Stomach (tissue), 4 donors: ENCODE measurements around the gene SAMM50.

ENCODE experiments used
- POLR2AphosphoS5 ChIP-seq, 3 donors: sonication (generic); formaldehyde crosslinking; IDR thresholded peaks; one replicate each; pipeline ENCODE4 v1.6.1; 2016; ENCODE audit warnings: antibody characterized with exemption in 3 of 3
- TF ChIP-seq, protein P1 (sequence below), 7 experiments: fragments of 450-650 bp in 4 of 7; fragments of 200-600 bp in 3 of 7; sonication (generic) in 3 of 7; IDR thresholded peaks; one replicate each; pipeline ENCODE4 v1.5.1; 2016 to 2019; ENCODE audit warnings: antibody characterized with exemption in 7 of 7, control low read depth in 2 of 7, mild to moderate bottlenecking in 1 of 7

DNA sequence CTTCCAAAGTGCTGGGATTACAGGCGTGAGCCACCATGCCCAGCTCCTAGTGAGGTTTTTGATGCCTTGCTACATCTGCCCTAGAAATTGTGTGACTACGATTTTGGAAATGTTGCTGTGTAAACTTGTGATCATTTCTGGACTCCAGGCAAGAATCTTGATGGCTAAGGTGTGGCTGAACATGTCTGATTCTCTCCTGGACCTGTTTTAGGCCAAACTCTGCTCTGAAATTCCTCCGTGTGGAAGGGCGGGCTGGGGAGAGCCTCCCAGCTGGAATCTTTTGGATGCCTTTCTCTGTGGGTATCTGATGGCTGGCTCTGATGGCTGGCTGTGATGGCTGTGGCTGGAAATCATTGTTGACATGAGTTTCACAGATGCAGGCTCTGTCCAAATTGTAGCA lies 23.5 kb upstream of the SAMM50 start:
- TF ChIP-seq, protein P1, sequence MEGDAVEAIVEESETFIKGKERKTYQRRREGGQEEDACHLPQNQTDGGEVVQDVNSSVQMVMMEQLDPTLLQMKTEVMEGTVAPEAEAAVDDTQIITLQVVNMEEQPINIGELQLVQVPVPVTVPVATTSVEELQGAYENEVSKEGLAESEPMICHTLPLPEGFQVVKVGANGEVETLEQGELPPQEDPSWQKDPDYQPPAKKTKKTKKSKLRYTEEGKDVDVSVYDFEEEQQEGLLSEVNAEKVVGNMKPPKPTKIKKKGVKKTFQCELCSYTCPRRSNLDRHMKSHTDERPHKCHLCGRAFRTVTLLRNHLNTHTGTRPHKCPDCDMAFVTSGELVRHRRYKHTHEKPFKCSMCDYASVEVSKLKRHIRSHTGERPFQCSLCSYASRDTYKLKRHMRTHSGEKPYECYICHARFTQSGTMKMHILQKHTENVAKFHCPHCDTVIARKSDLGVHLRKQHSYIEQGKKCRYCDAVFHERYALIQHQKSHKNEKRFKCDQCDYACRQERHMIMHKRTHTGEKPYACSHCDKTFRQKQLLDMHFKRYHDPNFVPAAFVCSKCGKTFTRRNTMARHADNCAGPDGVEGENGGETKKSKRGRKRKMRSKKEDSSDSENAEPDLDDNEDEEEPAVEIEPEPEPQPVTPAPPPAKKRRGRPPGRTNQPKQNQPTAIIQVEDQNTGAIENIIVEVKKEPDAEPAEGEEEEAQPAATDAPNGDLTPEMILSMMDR (IDR thresholded peaks at IDR 0.05) = no peak
- no peak for TF ChIP-seq POLR2AphosphoS5 (IDR thresholded peaks at IDR 0.05)
